GM19238 (cell line): ENCODE results near the gene DRD3.

Source experiments
- DNase-seq: peaks from one replicate; pipeline ENCODE4 v3.0.0; 2011; ENCODE audit warnings: low spot score; ENCODE audit not compliant: insufficient read length

DRD3 gene

GRCh38 chr3:114186501-114186900, 7.6 kb upstream of the DRD3 start:
- DNase-seq: no peak

GRCh38 chr3:114179575-114179974, 723 bp upstream of the DRD3 start:
- no peak for DNase-seq

DNA sequence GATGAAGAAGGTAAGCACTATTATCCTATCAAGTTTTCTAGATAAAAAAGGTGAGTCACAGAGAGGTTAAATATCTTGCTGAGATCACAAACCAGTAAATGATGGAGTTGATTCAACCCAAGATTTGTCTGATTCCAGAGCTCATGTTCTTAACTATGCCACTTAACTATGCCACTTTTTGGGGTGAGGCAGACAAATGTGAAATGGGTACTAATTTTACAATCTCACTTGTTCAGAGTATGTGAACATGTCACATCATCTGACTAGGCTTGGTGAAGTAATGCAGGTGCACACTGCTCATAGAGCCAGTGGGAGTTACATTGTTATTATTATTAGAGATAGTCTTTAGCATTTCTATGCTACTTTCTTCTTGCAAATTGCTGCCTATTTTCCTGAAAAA, 2.0 kb downstream of the DRD3 start:
- DNase-seq: no peak

- no peak for DNase-seq
These were observed 2.4 kb downstream of the DRD3 start for GRCh38 chr3:114176487-114176886.

DNA sequence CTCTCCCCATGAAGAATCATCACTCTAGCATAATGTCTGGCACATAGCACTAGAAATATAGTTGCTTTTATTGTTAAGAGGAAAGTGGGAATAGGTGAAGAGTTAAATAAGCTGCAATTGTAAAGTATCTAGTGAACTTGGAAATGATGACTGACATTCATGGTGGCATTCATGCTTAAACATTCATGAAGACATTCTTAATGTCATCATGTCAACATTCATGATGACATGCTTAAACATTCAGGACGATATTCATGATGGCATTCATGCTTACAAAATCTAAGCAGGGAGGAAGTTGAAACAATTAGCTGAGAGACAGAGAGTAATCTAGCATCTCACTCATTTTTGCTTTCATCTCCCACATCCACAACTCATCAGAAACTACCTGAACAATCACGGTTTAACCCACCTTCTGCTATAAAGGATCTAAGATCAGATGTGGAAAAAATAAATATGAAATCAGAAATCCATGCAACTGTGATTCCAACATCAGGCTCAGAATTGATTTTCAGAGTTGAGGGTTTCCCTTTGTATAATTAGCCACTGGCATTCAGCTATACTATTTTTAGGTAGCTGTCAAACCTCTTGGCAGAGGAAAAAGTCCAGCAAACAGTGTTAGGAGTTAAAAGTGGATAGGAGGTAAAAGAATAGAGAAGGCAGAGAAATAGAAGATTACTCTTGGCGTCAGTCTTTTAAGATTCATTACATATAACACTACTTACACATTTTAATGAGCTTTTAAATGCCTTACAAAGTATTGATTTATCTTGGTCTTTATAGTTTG, 3.5 kb downstream of the DRD3 start:
- DNase-seq: no peak

DNA sequence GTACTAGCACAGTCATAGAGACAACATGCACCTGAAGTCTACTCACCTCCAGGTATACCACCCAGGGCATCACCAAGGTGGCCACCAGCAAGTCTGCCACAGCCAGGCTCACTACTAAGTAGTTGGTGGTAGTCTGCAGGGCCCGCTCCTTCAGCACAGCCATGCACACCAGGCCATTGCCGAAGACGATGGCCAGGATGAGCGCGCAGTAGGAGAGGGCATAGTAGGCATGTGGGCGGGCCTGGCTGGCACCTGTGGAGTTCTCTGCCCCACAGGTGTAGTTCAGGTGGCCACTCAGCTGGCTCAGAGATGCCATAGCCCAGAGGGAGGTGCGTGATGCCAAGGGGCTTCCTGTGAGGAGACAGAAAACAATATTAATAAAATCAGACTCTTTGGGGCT, 7.2 kb downstream of the DRD3 start:
- no peak for DNase-seq

GRCh38 chr3:114168150-114168549, 10.7 kb downstream of the DRD3 start:
- DNase-seq: no peak

GRCh38 chr3:114157321-114157720, 21.5 kb downstream of the DRD3 start:
- DNase-seq: no peak

GRCh38 chr3:114155370-114155821, 23.5 kb downstream of the DRD3 start:
- no peak for DNase-seq

DNA sequence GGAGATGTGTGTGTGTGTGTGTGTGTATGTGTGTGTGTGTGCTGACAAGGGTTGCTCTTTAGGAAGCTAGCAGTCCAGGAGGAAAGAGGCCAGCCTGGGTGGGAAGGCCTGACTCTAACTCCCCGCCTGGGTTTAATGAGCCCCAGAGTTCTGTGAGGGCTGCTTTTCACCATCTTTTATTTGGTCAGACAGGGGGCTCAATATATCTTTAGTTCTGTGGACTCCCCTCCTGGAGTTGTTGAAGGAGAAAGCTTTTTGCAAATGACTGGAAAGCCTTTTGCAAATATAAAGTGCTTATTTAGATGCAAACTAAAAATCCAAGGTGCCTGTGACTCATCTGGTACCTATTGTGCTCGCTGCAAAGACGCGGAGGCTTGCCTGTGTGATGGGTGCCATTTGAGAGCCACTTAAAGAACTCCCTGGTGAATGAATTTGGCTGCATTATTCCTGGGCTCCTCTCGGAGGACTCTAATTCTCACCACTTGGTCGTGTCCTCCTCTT, 24.5 kb downstream of the DRD3 start:
- DNase-seq: no peak

DNA sequence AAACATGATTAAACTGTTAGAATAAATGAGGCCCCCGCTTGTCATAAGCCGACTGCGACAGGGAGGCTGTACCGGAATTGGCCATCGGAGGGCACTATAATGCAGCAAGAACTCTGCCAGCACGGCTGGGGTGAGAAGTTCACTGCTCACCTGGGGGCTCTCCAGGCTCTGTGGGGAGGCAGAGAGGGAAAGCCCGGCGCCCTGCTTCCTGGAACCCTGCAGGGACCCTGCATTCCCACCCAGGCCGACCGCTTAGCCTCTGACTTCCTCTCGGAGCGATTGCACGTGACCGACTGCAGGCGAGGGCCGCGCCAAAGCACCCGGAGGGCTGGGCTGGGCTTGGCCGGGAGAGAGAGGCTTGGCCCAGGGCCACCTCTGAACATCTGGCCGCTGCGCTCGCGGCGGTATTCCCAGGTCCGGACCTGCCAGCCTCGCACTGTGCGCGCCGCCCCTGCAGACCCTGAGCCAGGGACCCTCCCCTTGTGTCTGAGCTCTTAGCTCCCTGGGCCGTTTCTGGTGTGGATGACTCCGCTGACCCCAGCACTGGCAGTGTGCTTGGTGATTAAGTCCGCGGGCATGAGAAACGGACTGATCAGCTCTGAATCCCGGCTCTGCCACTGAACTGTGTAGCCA, 26.2 kb downstream of the DRD3 start:
- peak; percentile 64 for DNase-seq

GRCh38 chr3:114151091-114151490, 27.8 kb downstream of the DRD3 start:
- DNase-seq: no peak

GRCh38 chr3:114147251-114147650, 31.6 kb downstream of the DRD3 start:
- DNase-seq: no peak

DNA sequence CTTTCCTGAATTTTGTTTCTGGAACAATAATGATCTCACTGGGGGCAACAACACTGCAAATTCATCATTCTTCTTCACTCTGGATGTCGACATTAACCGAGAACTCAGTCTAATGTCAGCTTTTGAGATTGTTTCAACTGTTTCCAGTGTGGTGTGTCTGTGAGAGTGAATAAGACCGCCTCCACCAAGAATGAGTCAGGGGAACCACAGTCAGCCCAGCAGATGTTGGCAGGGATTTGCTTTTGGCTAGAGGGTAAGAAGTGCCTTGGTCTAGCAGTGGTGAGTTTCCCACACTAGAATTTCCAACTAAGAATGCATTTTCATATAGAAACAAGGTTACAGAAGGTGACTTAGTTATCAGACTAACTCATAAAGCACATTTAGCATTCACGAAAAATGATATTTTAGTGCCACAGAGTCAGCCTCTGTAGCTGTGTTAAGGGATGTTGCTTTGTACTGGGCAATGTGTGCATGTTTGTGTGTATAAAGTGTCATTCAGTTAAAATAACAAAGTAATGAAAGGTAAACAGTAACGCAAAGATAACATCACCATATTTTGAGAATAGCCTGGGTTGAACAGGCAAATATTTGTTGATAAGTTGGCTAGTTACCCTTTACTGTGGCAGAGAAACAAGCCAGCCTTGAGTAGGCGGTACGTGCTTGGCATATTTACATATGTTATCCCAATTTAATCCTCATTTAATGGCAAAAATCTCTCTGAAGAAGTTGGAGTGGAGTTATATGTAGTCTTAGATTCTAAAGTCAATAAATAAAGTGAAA, 33.8 kb downstream of the DRD3 start:
- DNase-seq: no peak

DNA sequence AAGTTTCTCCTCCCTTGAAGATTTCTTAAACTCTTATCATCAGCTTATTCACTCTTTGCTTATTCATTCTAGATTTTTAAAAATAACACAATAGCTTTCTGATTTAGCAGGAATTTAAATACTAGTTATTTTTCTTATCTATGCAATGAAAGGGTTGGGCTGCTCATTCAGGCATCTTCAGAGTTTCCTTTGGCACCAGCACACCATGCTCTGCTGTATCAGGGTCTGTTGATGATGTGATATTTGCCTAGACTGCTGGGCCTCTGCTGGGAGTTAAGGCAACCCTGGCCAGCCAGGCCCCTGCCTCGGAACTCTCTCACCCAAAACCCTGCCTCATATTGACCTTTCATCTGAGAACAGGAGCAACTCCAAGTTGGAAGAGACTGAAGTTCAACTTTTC, 35.0 kb downstream of the DRD3 start:
- DNase-seq: no peak

- no peak for DNase-seq
These were observed 39.0 kb downstream of the DRD3 start for GRCh38 chr3:114139836-114140235.

GRCh38 chr3:114133947-114134346, 44.9 kb downstream of the DRD3 start:
- no peak for DNase-seq

DNA sequence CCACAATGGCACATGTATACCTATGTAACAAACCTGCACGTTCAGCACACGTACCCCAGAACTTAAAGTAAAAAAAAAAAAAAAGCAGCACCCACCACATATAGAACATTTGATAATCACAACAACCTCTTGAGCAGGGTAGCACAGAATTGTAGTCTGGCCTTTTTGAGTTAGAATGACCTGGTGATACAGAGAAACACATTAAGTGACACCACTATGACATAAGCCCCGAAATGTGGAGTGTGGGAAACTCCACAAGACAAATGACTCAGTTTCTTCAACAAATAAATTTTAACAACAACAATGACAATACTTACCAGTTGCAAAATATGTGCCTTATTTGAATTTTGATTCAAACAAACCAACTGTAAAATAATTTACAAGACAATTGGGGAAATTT, 46.4 kb downstream of the DRD3 start:
- no peak for DNase-seq

- DNase-seq: no peak
These were observed 50.0 kb downstream of the DRD3 start for GRCh38 chr3:114128826-114129225.

DNA sequence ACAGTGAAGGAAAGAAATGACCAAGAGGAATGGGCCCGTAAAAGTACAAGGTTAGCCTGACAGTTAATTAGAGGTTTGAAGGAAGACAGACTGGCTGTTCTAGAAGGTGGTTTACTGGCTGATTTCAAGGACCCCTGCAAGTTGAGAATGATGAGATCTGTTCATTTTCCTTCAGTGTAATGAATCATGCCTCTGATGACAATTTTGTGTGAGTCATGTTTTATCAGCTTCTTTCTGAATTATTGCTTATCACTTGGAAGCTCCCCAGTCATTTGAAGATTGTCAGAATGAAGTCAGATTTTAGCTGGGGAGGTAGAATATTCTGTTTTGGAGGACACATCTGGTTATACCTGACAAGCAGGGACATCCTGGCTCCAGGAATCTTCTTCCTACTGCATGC, 50.6 kb downstream of the DRD3 start:
- no peak for DNase-seq

DNA sequence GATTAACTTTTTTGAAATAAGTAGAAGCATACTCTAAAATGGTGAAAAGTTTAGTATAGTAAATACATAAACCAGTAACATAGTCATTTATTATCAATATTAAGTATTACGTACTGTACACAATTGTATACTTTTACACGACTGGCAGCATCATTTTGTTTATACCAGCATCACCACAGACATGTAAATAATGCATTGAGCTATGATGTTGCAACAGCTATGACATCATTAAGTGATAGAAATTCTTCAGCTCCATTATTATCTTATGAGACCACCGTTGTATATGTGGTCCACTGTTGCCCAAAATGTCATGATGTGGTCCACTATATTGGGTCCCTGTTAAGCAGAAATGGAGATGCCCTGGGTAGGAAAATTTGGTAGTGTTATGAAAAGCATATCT, 51.3 kb downstream of the DRD3 start:
- no peak for DNase-seq

DNA sequence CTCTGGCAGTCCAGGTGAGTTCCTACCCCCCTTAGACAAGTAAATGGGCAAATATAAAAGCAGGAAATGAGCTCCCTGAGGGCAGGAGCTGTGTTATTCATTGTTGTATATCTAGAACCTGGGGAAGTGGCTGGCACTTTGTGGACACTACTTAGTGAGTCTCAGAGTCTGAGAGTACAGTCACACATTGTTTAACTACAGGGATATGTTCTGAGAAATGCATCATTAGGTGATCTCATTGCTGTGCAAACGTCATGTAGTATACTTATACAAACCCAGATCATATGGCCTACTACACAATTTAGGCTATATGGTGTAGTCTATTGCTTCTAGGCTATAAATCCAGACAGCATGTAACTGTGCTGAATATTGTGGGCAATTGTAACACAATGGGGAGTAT, 52.4 kb downstream of the DRD3 start:
- no peak for DNase-seq
